H1 (cell line): Measurements from ENCODE around the gene SLC35F6. TPM values are rescaled to one million over a fixed set of nuclear protein-coding genes. Genes with fewer than 3 reads are reported as not detected.

Source experiments
- CTCF ChIA-PET: fragments of 300-600 bp; sonication (Branson Sonifier 250); formaldehyde crosslinking; loops from one replicate; lab custom pipeline; 2021; ENCODE audit not compliant: partially characterized antibody; lab: Charles Lee
- POLR2A ChIA-PET: fragments of 300-600 bp; sonication (Branson Sonifier 250); formaldehyde crosslinking; loops from one replicate; lab custom pipeline; 2021; ENCODE audit warnings: inconsistent platforms; ENCODE audit not compliant: partially characterized antibody; lab: Charles Lee
- DNase-seq, 2 experiments: peaks; one replicate each; pipeline versions ENCODE4 v3.0.0 to v3.0.0-alpha.2; 2010 to 2022; ENCODE audit warnings: low spot score in 2 of 2, low read depth in 1 of 2, mixed read lengths in 1 of 2
- FAIRE-seq: peaks from 2 replicates; lab custom pipeline; 2011; peaks lifted over from hg19 to GRCh38; lab: Jason Lieb, UNC
- H2AFZ ChIP-seq: 2 replicates; pipeline ENCODE4 v1.8.1; 2012; ENCODE audit warnings: low read length, inconsistent platforms
- H2AK5ac ChIP-seq: 2 replicates; pipeline ENCODE4 v1.6.1; 2013; ENCODE audit warnings: low read depth, low read length
- H2BK120ac ChIP-seq: replicated peaks from 2 replicates; pipeline ENCODE3; 2013; ENCODE audit warnings: low read depth, low read length, inconsistent platforms
- H2BK12ac ChIP-seq: 2 replicates; pipeline ENCODE4 v1.6.1; 2013; ENCODE audit warnings: low read depth, low read length
- H2BK15ac ChIP-seq: 2 replicates; pipeline ENCODE4 v1.6.1; 2013; ENCODE audit warnings: low read length
- H2BK20ac ChIP-seq: 2 replicates; pipeline ENCODE4 v1.6.1; 2013; ENCODE audit warnings: low read length
- H2BK5ac ChIP-seq: 2 replicates; pipeline ENCODE4 v1.6.1; 2013; ENCODE audit warnings: low read depth, low read length
- H3K14ac ChIP-seq: 2 replicates; pipeline ENCODE4 v1.6.1; 2013; ENCODE audit warnings: inconsistent platforms; ENCODE audit not compliant: insufficient read length
- H3K18ac ChIP-seq: 2 replicates; pipeline ENCODE4 v1.6.1; 2013; ENCODE audit warnings: low read length; ENCODE audit errors: extremely low read depth
- H3K23ac ChIP-seq: 2 replicates; pipeline ENCODE4 v1.6.1; 2013; ENCODE audit warnings: inconsistent platforms; ENCODE audit not compliant: insufficient read length
- H3K23me2 ChIP-seq: 2 replicates; pipeline ENCODE4 v1.6.1; 2013; ENCODE audit warnings: low read depth, low read length
- H3K27ac ChIP-seq: 2 replicates; pipeline ENCODE4 v1.6.1; 2011; ENCODE audit warnings: low read depth, low read length, inconsistent platforms
- H3K27me3 ChIP-seq, 4 experiments: replicated peaks in 1 of 4; 1 replicate in 1 of 4; 2 replicates in 3 of 4; pipeline versions ENCODE4 v1.6.1 to v1.8.1; 2011 to 2013; ENCODE audit warnings: low read length in 3 of 4, mild to moderate bottlenecking in 3 of 4, inconsistent platforms in 2 of 4, mixed read lengths in 2 of 4, moderate library complexity in 1 of 4; ENCODE audit not compliant: control insufficient read depth in 3 of 4, insufficient read depth in 3 of 4; ENCODE audit errors: extremely low read depth in 1 of 4
- H3K36me3 ChIP-seq, 4 experiments: 2 replicates each; pipeline versions ENCODE4 v1.6.1 to v1.8.1; 2011 to 2013; ENCODE audit warnings: mild to moderate bottlenecking in 4 of 4, low read length in 3 of 4, moderate library complexity in 2 of 4, control low read depth in 1 of 4, inconsistent platforms in 1 of 4; ENCODE audit not compliant: insufficient read depth in 4 of 4, control insufficient read depth in 2 of 4
- H3K4ac ChIP-seq: replicated peaks from 2 replicates; pipeline ENCODE3; 2013; ENCODE audit warnings: low read length, low read depth, mixed read lengths, inconsistent platforms; ENCODE audit not compliant: insufficient read length
- H3K4me1 ChIP-seq, 4 experiments: replicated peaks in 1 of 4; 1 replicate in 1 of 4; 2 replicates in 3 of 4; pipeline versions ENCODE4 v1.6.1 to v1.8.1; 2011 to 2013; ENCODE audit warnings: low read length in 3 of 4, inconsistent platforms in 2 of 4, mixed read lengths in 1 of 4; ENCODE audit not compliant: insufficient read depth in 4 of 4, control insufficient read depth in 3 of 4
- H3K4me2 ChIP-seq, 2 experiments: 2 replicates each; pipeline versions ENCODE4 v1.6.1 to v1.8.1; 2011 to 2013; ENCODE audit warnings: low read depth in 2 of 2, low read length in 2 of 2, control low read depth in 1 of 2, inconsistent platforms in 1 of 2, mild to moderate bottlenecking in 1 of 2; ENCODE audit not compliant: insufficient read depth in 1 of 2
- H3K4me3 ChIP-seq, 4 experiments: fragments of 200-600, 300-600 bp in 1 of 4; sonication (generic), shearing (Covaris generic), sonication (Bioruptor Twin) in 1 of 4; 2 replicates each; pipeline versions ENCODE4 v1.5.1 to v1.8.1; 2011 to 2016; ENCODE audit warnings: low read length in 4 of 4, low read depth in 3 of 4, control low read depth in 2 of 4, inconsistent platforms in 2 of 4, mild to moderate bottlenecking in 2 of 4, mixed read lengths in 1 of 4, moderate library complexity in 1 of 4; ENCODE audit not compliant: insufficient read depth in 2 of 4; ENCODE audit errors: extremely low read depth in 1 of 4
- H3K56ac ChIP-seq: replicated peaks from 2 replicates; pipeline ENCODE3; 2013; ENCODE audit warnings: low read depth, mild to moderate bottlenecking, mixed read lengths, low read length, inconsistent platforms; ENCODE audit not compliant: insufficient read length
- H3K79me1 ChIP-seq: 2 replicates; pipeline ENCODE4 v1.6.1; 2013; ENCODE audit warnings: low read depth, low read length, control low read depth
- H3K79me2 ChIP-seq, 2 experiments: 2 replicates each; pipeline versions ENCODE4 v1.6.1 to v1.8.1; 2012 to 2013; ENCODE audit warnings: low read length in 2 of 2, mild to moderate bottlenecking in 2 of 2, inconsistent platforms in 1 of 2; ENCODE audit not compliant: insufficient read depth in 2 of 2, control insufficient read depth in 1 of 2
- H3K9ac ChIP-seq, 4 experiments: replicated peaks in 1 of 4; 1 replicate in 1 of 4; 2 replicates in 3 of 4; pipeline versions ENCODE4 v1.6.1 to v1.8.1; 2011 to 2013; ENCODE audit warnings: low read depth in 3 of 4, low read length in 3 of 4, control low read depth in 2 of 4, mild to moderate bottlenecking in 2 of 4, moderate library complexity in 2 of 4, inconsistent platforms in 1 of 4; ENCODE audit errors: extremely low read depth in 1 of 4
- H3K9me3 ChIP-seq, 2 experiments: 2 replicates each; pipeline versions ENCODE4 v1.6.1 to v1.8.1; 2012 to 2013; ENCODE audit warnings: mild to moderate bottlenecking in 2 of 2, moderate library complexity in 2 of 2, control low read depth in 1 of 2, inconsistent platforms in 1 of 2, low read depth in 1 of 2, low read length in 1 of 2, mixed read lengths in 1 of 2; ENCODE audit not compliant: insufficient read depth in 2 of 2
- H4K20me1 ChIP-seq, 2 experiments: replicated peaks in 1 of 2; 2 replicates each; pipeline versions ENCODE3 to v1.8.1; 2011 to 2013; ENCODE audit warnings: inconsistent platforms in 2 of 2, low read length in 2 of 2, mild to moderate bottlenecking in 1 of 2; ENCODE audit not compliant: insufficient read depth in 2 of 2, control insufficient read depth in 1 of 2
- H4K5ac ChIP-seq: 2 replicates; pipeline ENCODE4 v1.6.1; 2013; ENCODE audit warnings: low read length, low read depth, mixed read lengths, inconsistent platforms; ENCODE audit not compliant: insufficient read length
- H4K8ac ChIP-seq: 2 replicates; pipeline ENCODE4 v1.8.0; 2013; ENCODE audit warnings: mild to moderate bottlenecking, moderate library complexity, low read length, inconsistent platforms; ENCODE audit not compliant: insufficient read depth; ENCODE audit errors: extremely low read depth
- H4K91ac ChIP-seq: replicated peaks from 2 replicates; pipeline ENCODE3; 2013; ENCODE audit warnings: low read length, mixed read lengths, inconsistent platforms; ENCODE audit not compliant: insufficient read length
- KDM1A ChIP-seq: fragments of 200-600, 300-600 bp; sonication (generic); IDR thresholded peaks from 2 replicates; pipeline ENCODE4 v1.7.1; 2016; ENCODE audit warnings: mild to moderate bottlenecking, low read length, borderline replicate concordance
- WGBS, 2 experiments: shearing (Covaris generic) in 1 of 2; methylation state at CpG; one replicate each; pipeline versions ENCODE4 v1.1.6 to v1.1.7; 2013 to 2015; ENCODE audit warnings: low lambda C conversion rate in 2 of 2, mixed read lengths in 2 of 2, inconsistent platforms in 1 of 2, low coverage in 1 of 2, missing lambda C conversion rate in 1 of 2; ENCODE audit not compliant: insufficient replicate concordance in 2 of 2, insufficient coverage in 1 of 2, insufficient read length in 1 of 2; ENCODE audit errors: extremely low coverage in 1 of 2, missing lambda C conversion rate in 1 of 2; 5-methylcytosine and 5-hydroxymethylcytosine counted together
- polyA plus RNA-seq, 7 experiments: library from polyadenylated mRNA; depleted of rRNA in 3 of 7; stranded (reverse) in 5 of 7; unstranded in 2 of 7; fragments of >200 nt in 5 of 7; fragments of 200-250 nt in 2 of 7; gene quantifications; 1 replicate in 5 of 7; 2 replicates in 1 of 7; 4 replicates in 1 of 7; pipeline versions ENCODE4 v1.2.1 to v1.2.3, GENCODE V29; 2011 to 2013; ENCODE audit warnings: missing spikeins in 2 of 7, mixed read lengths in 2 of 7
- total RNA-seq: library from RNA; stranded (reverse); fragmentation: NEBNext Ultra II Directional; extraction: Animal tissue kit (Norgen Biotek cat#: 25700); gene quantifications from 2 replicates; pipeline ENCODE4 v1.2.1, GENCODE V29; 2021

Gene SLC35F6
- total and polyA plus RNA-seq, 2 of the 8 experiments (the other 6 are each of a cell fraction or from before 2014, with no cell fraction given), result 11.2 to 13.5 TPM

- peaks cover 2% of the 10 kb centered on the region; the same call in 1 of the 2 replicates for H3K79me1 ChIP-seq
- no peak overlapping the region for H3K56ac ChIP-seq
- POLR2A ChIA-PET, result no interaction called here
- H2BK15ac ChIP-seq, result no peak overlapping the region
- no peak overlapping the region for H3K9ac ChIP-seq
- no peaks in the 10 kb centered on the region for H3K9me3 ChIP-seq
- no peaks in the 10 kb centered on the region for H4K20me1 ChIP-seq
- no peak overlapping the region for H4K8ac ChIP-seq
- H4K5ac ChIP-seq, result no peak overlapping the region
- H2BK20ac ChIP-seq, result no peak overlapping the region
- H3K4me1 ChIP-seq, result no peaks in the 10 kb centered on the region
- H3K23ac ChIP-seq, result no peak overlapping the region
- H3K79me2 ChIP-seq, result no peaks in the 10 kb centered on the region
- CTCF ChIA-PET, result interaction anchor here (0.8 to 1.2 kb wide), 2 partner anchors 9 to 11 kb away, joined by 3 to 5 read pairs; no protein-coding TSS in a partner anchor
- DNase-seq, result no peak
- no peak overlapping the region for H2AFZ ChIP-seq
- no peak overlapping the region for H3K4me2 ChIP-seq
- no peak overlapping the region for H3K4ac ChIP-seq
- H2AK5ac ChIP-seq, result no peak overlapping the region
- 89% methylated on average over 18 of the region's 18 CpGs; no CpG with 5 or more reads in 1 of the 2 experiments for WGBS, 2 experiments
- no peak overlapping the region for H2BK120ac ChIP-seq
- H3K27ac ChIP-seq, result no peak overlapping the region
- no peak overlapping the region for H2BK12ac ChIP-seq
- H3K18ac ChIP-seq, result no peak overlapping the region
- TF ChIP-seq KDM1A, result no peak
- H2BK5ac ChIP-seq, result no peak overlapping the region
- no peak overlapping the region for H4K91ac ChIP-seq
- H3K36me3 ChIP-seq, result peaks cover 5 to 7% (median 6%) of the 10 kb centered on the region in 4 experiments; a peak in 4 of 8 replicates
- H3K4me3 ChIP-seq, result no peak overlapping the region
- H3K23me2 ChIP-seq, result no peaks in the 10 kb centered on the region
- FAIRE-seq, result no peak
- H3K14ac ChIP-seq, result no peak overlapping the region
- H3K27me3 ChIP-seq, result no peaks in the 10 kb centered on the region
Observed at GRCh38 chr2:26778098-26778497, 14.0 kb downstream of the SLC35F6 start.
